ENCODE measurements around the gene KRTAP29-1. TPM values are rescaled to one million over a fixed set of nuclear protein-coding genes. Genes with fewer than 3 reads are reported as not detected.
"Not testable (repeated sequence)": the region's sequence is repeated elsewhere in the genome, so short reads cannot be mapped to it uniquely, and the experiment has no call there.

The KRTAP29-1 gene
- total RNA-seq, 3 donors from 2014 or later (not counting 1 experiment from before 2014, with no cell fraction given) = not detected

DNA sequence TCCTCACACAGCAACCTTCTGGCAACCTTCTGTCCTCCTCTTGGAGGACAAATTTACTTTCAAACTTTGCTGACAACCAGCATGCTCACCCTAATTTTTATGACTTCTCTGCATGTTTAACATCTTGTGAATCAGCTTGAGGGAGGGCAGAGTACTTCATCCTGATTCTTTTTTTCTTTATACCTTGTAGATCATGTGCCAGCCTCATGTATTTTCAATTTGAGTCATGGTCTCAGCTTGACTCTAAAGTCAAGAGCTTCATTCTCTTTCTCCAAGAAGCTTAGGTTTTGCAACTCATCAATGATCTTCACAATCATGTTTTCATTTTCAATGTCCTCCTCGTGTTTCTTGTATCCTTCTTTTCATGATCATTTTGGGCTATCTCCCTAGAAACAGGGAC is 30.8 kb downstream of the KRTAP29-1 start:
- no peaks in the 10 kb centered on the region for H3K36me3 Mint-ChIP-seq
- Histone ChIP-seq H3K4me3 (ENCODE audit: low read length) (no peak overlapping the region), H3K36me3 (ENCODE audit: control insufficient read depth, insufficient read depth, low read length) (no peaks in the 10 kb centered on the region), H3K27ac (ENCODE audit: low read length) (no peak overlapping the region), H3K27me3 (ENCODE audit: control insufficient read depth, insufficient read depth, low read length) (no peaks in the 10 kb centered on the region), H3K4me1 (ENCODE audit: control insufficient read depth, insufficient read depth, low read length) (no peaks in the 10 kb centered on the region), H3K9me3 (ENCODE audit: control insufficient read depth, insufficient read depth, low read length) (no peaks in the 10 kb centered on the region)
- TF ChIP-seq, protein P1, sequence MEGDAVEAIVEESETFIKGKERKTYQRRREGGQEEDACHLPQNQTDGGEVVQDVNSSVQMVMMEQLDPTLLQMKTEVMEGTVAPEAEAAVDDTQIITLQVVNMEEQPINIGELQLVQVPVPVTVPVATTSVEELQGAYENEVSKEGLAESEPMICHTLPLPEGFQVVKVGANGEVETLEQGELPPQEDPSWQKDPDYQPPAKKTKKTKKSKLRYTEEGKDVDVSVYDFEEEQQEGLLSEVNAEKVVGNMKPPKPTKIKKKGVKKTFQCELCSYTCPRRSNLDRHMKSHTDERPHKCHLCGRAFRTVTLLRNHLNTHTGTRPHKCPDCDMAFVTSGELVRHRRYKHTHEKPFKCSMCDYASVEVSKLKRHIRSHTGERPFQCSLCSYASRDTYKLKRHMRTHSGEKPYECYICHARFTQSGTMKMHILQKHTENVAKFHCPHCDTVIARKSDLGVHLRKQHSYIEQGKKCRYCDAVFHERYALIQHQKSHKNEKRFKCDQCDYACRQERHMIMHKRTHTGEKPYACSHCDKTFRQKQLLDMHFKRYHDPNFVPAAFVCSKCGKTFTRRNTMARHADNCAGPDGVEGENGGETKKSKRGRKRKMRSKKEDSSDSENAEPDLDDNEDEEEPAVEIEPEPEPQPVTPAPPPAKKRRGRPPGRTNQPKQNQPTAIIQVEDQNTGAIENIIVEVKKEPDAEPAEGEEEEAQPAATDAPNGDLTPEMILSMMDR (IDR thresholded peaks at IDR 0.05) = no peak
- intact Hi-C loops (cut with micrococcal nuclease) = no loop called here
- H3K4me3 Mint-ChIP-seq = no peak overlapping the region
- DNase-seq (no peak), ATAC-seq (no peak)
- WGBS (ENCODE audit: insufficient coverage) = 57% methylated on average over 1 of the region's 1 CpG
- no peak overlapping the region for H3K27ac Mint-ChIP-seq
- H3K4me1 Mint-ChIP-seq = no peaks in the 10 kb centered on the region
- H3K9me3 Mint-ChIP-seq = no peaks in the 10 kb centered on the region
- H3K27me3 Mint-ChIP-seq (ENCODE audit: low read depth in 2 of 2) = peaks cover 12 to 26% of the 10 kb centered on the region in 2 donors

DNA sequence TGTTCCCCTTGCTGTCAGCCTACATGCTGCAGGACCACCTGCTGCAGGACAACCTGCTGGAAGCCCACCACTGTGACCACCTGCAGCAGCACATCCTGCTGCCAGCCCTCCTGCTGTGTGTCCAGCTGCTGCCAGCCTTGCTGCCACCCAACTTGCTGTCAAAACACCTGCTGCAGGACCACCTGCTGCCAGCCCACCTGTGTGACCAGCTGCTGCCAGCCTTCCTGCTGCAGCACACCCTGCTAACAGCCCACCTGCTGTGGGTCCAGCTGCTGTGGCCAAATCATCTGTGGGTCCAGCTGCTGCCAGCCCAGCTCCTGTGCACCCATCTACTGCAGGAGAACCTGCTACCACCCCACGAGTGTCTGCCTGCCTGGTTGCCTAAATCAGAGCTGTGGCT is 31.3 kb downstream of the KRTAP29-1 start:
- H3K27me3 ChIP-seq (ENCODE audit: control insufficient read depth, insufficient read depth, low read length); H3K4me3 Mint-ChIP-seq; ATAC-seq; H3K4me1 Mint-ChIP-seq; H3K27ac Mint-ChIP-seq; intact Hi-C loops (cut with micrococcal nuclease); H3K36me3 Mint-ChIP-seq; H3K9me3 ChIP-seq (ENCODE audit: control insufficient read depth, insufficient read depth, low read length); H3K4me3 ChIP-seq (ENCODE audit: low read length); H3K9me3 Mint-ChIP-seq; H3K4me1 ChIP-seq (ENCODE audit: control insufficient read depth, insufficient read depth, low read length); H3K36me3 ChIP-seq (ENCODE audit: control insufficient read depth, insufficient read depth, low read length); H3K27ac ChIP-seq (ENCODE audit: low read length); DNase-seq: not testable (repeated sequence)
- H3K27me3 Mint-ChIP-seq (ENCODE audit: low read depth in 2 of 2) = peaks cover 7 to 26% of the 10 kb centered on the region in 2 donors
- WGBS (ENCODE audit: insufficient coverage) = 53% methylated on average over 1 of the region's 1 CpG

DNA sequence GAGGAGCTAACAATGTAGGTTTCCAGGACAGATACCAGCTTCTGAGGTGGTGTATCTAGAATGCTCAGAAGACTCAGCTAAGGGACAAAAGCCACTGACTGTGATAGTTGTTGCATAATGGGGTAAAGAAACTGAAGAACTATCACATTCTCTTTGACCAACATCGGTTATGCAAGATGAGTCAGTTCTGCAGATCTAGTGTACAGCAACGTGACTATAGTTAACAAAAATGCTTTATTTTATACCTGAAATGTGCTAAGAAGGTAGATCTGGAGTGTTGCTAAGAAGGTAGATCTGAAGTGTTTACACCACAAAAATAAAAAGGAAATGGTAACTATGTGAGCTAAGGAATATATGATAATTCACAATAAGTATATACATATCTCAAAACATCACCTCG is 34.9 kb downstream of the KRTAP29-1 start:
- Mint-ChIP-seq H3K27me3 (ENCODE audit: low read depth in 2 of 2) (peaks cover 22 to 34% of the 10 kb centered on the region in 2 donors), H3K4me3 (no peak overlapping the region), H3K4me1 (no peaks in the 10 kb centered on the region), H3K9me3 (no peaks in the 10 kb centered on the region), H3K27ac (no peak overlapping the region), H3K36me3 (no peaks in the 10 kb centered on the region)
- Histone ChIP-seq H3K9me3 (ENCODE audit: control insufficient read depth, insufficient read depth, low read length) (no peaks in the 10 kb centered on the region), H3K27ac (ENCODE audit: low read length) (no peak overlapping the region), H3K4me3 (ENCODE audit: low read length) (no peak overlapping the region), H3K4me1 (ENCODE audit: control insufficient read depth, insufficient read depth, low read length) (no peaks in the 10 kb centered on the region), H3K27me3 (ENCODE audit: control insufficient read depth, insufficient read depth, low read length) (peaks cover 2% of the 10 kb centered on the region), H3K36me3 (ENCODE audit: control insufficient read depth, insufficient read depth, low read length) (no peaks in the 10 kb centered on the region)
- DNase-seq (no peak), ATAC-seq (no peak)
- intact Hi-C loops (cut with micrococcal nuclease) = no loop called here
- TF ChIP-seq, protein P1 (IDR thresholded peaks at IDR 0.05) = no peak
- WGBS (ENCODE audit: insufficient coverage) = no CpG with 5 or more reads among the region's 3 CpGs

DNA sequence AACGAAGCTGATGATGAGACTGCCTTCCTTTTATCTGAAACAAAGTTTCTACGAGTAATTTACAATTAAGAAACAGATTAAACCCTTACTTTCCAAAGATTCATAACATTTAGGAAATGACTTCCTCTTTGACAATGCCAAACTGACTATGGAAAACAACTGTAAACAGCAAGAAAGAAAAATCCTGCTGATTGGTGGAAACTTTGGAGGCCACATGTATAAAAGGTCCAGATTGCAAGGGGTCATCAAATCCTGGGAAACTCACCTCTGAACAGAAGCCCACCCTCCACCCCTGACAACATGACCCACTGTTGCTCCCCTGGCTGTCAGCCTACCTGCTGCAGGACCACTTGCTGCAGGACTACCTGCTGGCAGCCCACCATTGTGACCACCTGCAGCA is 37.6 kb downstream of the KRTAP29-1 start, which contains the start of gene KRTAP9-6:
Gene KRTAP9-6, plus strand, starts transcription at position 301 of the 400 bp plus-strand sequence. Its CDS starts 0 bp downstream, at position 301.
- H3K4me1 ChIP-seq (ENCODE audit: control insufficient read depth, insufficient read depth, low read length) = no peaks in the 10 kb centered on the region
- H3K36me3 ChIP-seq (ENCODE audit: control insufficient read depth, insufficient read depth, low read length) = no peaks in the 10 kb centered on the region
- H3K4me3 ChIP-seq (ENCODE audit: low read length) = no peak within 1 kb of the TSS
- Mint-ChIP-seq H3K9me3 (no peaks in the 10 kb centered on the region), H3K4me3 (no peak within 1 kb of the TSS), H3K4me1 (no peaks in the 10 kb centered on the region), H3K36me3 (no peaks in the 10 kb centered on the region), H3K27me3 (ENCODE audit: low read depth in 2 of 2) (peaks cover 44 to 45% of the 10 kb centered on the region in 2 donors), H3K27ac (no peak within 1 kb of the TSS)
- no peak within 1 kb of the TSS for H3K27ac ChIP-seq (ENCODE audit: low read length)
- TF ChIP-seq, protein P1 (IDR thresholded peaks at IDR 0.05) = no peak
- intact Hi-C loops (cut with micrococcal nuclease) = no loop called here
- 60% methylated on average over 2 of the region's 2 CpGs for WGBS (ENCODE audit: insufficient coverage)
- ATAC-seq (no peak), DNase-seq (peak in 1 of 2 donors; percentile 1)
- H3K27me3 ChIP-seq (ENCODE audit: control insufficient read depth, insufficient read depth, low read length) = peaks cover 2% of the 10 kb centered on the region
- H3K9me3 ChIP-seq (ENCODE audit: control insufficient read depth, insufficient read depth, low read length) = no peaks in the 10 kb centered on the region
